NCI-H1092 (cell line): ENCODE data around the gene RCBTB2.

ENCODE experiments used
- DNase-seq: peaks from one replicate; lab custom pipeline; 2025; lab: John Stamatoyannopoulos, UW

RCBTB2 gene

GRCh38 chr13:48530833-48531232, 2.0 kb downstream of the RCBTB2 start:
- no peak for DNase-seq

- no peak for DNase-seq
These were observed 4.2 kb downstream of the RCBTB2 start for GRCh38 chr13:48528720-48529119.

- DNase-seq: no peak
These were observed 4.9 kb downstream of the RCBTB2 start for GRCh38 chr13:48527955-48528354.

GRCh38 chr13:48526286-48526685, 6.6 kb downstream of the RCBTB2 start:
- no peak for DNase-seq

- no peak for DNase-seq
These were observed 14.8 kb downstream of the RCBTB2 start for GRCh38 chr13:48518083-48518482.

DNA sequence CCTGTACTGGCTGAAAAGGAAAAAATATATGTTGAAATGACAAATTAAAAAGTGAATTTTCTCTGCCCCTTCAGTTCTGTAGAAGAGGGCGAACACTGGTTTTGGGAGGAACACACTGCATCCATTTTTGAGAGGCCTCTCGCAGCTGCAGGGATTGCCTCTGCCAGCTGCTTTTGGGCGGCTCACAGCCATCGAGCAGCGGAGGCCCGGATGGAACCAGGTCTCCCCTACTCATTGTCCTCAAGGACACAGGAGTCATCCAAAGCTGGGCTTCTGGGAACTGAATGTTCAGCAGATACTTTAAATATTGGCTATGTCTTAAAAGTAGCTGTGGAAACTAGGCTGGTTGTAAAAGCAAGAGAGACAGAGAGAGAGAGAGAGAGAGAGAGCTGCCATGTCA, 17.1 kb downstream of the RCBTB2 start:
- DNase-seq: no peak

- no peak for DNase-seq
These were observed 18.1 kb downstream of the RCBTB2 start for GRCh38 chr13:48514793-48515192.

DNA sequence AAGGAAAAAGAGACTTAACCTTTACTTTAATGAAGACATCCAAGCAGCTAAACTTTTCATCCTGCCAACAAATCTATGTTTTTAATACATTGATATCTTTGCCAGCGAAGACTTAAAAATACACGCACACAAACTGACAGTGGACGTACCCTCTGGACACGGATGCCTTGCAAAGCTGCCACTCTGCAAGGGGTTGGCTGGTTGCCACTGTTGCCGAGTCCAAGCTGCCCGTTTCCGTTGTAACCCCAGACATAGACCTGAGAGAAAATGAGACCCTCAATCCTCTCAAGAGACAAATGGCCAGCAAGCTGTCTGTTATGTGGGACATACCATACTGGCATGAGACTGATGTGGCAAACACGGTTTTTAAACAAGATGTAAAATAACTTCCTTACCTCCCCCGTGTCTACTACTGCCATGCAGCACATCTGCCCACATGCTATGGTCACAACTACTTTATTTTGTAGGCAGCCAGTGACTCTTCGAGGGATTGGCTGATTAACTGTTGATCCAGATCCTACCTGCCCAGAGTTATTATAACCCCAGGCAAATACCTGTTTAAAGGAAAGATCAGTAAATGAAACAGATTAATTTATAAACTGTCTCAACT, 21.2 kb downstream of the RCBTB2 start:
- peak; percentile 26 for DNase-seq

DNA sequence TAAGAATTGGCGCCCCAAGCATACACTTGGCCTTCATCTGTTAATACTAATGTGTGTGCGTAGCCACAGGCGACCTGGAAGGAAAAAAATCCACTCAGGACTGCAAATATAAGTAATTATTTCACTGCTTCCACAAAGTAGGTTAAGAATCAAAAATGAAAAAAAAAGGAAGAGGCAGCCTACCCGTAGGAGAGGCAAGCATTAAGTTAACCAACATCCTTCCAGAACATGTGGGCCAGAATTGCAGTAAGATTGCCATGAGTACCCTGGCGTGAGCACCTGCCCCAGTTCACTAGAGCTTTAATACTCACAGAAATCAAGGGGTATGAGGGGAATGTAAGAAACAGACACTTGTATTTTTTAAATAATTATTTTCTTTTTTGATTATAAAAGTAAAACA, 22.2 kb downstream of the RCBTB2 start:
- DNase-seq: no peak

DNA sequence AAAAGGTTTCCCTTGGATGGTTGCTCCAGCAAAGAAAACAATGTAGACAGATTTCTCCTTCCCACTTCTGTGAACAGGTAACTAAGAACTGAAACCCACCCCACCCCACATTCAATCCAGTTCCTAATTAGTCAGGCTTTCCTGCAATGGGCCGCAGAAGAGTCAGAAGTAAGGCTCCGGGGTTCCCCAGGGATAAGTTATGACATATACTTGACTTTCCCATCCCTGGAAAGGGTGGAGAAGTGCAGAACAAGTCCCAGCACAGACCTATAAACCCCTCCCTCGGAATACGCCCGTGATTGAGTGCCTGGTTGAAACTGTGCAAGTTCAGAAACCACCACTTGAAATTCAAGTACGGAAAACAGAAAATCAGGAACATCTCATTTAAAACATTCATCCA, 24.9 kb downstream of the RCBTB2 start:
- no peak for DNase-seq

GRCh38 chr13:48507021-48507420, 25.9 kb downstream of the RCBTB2 start:
- no peak for DNase-seq

GRCh38 chr13:48506092-48506701, 26.7 kb downstream of the RCBTB2 start:
- DNase-seq: peak; percentile 64

GRCh38 chr13:48505597-48506091, 27.2 kb downstream of the RCBTB2 start:
- no peak for DNase-seq

DNA sequence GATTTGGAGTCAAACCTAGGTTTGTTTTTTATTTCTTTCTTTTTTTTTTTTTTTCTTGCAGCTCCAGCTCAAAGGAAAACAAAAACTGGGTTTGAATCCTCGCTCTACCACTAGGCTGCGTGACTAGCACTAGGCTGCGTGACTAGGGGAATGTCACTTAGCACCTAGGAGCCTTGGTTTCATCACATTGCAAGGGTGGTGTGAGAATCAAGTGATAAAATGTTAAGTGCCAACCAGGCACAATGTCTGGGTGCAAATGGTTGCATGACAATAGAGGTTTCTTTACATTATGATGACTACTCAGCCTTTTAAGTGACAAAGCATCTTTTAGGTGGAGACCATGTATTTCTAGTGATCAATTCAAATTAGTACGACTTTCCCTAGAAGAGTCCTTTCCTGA, 27.9 kb downstream of the RCBTB2 start:
- no peak for DNase-seq

- DNase-seq: no peak
These were observed 28.3 kb downstream of the RCBTB2 start for GRCh38 chr13:48504606-48505005.

- no peak for DNase-seq
These were observed 30.1 kb downstream of the RCBTB2 start for GRCh38 chr13:48502601-48503319.

DNA sequence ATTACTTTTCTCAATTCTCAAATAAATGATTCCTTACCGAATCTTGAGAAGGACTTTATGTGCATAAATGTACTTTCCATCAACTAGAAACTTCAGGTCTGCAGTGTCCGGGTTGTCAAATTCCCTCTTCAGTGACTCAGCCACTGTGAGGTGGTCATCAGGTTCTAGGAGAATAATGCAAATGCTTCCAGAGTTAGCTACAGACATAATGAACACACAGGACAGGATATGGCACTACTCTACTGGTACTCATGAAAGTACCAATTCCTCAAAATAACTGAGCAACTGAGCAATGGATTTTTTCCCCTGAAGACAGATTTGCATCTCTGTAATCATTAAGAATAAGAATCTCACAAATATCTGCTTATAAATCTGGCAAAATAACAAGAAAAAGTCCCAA, 31.2 kb downstream of the RCBTB2 start:
- DNase-seq: no peak

DNA sequence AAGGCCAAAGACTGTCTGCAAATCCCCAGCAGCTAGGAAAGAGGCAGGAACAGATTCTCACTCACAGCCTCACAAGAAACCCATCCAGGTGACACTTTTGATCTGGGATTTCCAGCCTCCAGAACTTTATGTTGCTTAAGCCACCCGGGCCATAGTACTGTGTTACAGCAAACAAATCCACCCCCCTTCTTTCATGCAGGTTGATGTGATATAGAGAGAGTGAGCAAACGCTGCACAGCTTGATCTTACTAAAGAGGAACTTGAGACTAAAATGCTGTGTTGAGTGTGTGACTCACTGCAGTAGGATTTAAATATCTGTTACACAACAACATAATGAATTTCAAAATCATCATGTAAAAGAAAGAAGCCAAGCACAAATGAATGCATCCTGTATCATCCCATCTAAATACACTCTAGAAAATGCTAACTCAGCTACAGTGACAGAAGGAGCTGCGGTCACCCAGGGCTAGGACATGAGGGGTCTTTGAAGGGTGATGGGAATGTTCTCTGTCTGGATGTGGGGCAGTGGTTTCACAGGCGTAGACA, 32.2 kb downstream of the RCBTB2 start:
- no peak for DNase-seq

GRCh38 chr13:48497669-48498068, 35.2 kb downstream of the RCBTB2 start:
- DNase-seq: no peak

DNA sequence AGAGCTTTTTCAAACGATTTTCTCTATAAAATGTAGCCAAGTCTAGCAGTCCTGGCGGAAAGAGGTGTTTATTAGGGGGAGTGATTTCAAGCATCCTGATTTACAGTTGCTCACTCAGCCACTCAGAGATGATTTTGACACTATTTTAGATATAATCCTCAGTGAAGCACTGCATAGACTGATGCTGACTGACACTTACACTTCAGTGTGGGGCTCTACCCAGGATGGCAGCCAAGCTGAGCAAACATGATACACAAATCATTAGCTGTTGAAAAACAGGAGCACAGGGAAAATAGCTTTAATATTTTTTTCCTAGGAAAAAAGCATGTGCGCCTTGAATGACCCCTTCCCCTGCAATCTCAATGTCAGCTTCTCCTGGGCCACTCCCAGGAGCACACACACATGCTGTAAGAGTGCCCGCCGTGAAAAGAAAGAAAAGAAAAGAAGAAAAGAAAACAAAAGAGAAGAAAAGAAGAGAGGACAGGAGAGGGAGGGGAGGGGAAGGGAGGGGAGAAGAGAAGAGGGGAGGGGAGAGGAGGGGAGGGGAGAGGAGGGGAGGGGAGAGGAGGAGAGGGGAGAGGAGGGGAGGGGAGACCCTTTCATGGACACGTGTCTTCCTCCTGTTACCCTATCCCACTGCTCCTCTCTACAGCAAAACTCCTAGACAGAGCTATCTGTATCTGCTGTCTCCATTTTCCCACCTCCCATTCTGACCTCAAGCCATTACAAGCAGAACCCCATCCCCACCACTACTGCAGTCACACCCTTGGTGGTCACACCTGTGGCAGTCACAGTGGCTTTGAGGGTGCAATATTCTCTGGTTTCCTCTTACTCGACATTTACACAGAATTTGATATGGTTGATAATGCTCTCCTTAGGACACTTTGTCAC, 36.4 kb downstream of the RCBTB2 start:
- no peak for DNase-seq

DNA sequence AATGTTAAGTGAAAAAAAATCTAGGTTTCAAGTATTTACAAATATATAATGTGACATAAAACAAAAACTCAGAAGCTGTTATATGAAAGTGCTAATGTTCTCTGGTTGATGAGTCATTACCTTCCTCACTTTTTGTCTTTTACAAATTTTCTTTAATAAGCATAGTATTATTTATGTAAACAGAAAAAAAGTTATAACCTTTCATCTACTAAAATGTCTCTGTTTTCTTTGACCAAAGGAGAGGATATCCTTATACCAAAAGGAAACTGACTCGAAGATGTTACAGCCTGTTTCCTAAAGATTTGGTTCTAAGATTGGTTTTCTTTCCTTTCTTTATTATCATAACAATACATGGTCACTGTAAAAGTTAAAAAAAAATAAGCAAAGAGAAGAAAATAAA, 38.0 kb downstream of the RCBTB2 start:
- no peak for DNase-seq

- no peak for DNase-seq
These were observed 39.0 kb downstream of the RCBTB2 start for GRCh38 chr13:48493851-48494250.
